PC-9 (cell line): ENCODE results near the gene DSEL.

ENCODE experiments used
- CTCF ChIP-seq: fragments of 200-600 bp; sonication (generic); conservative IDR thresholded peaks from 2 replicates; pipeline ENCODE4 v1.6.1; 2017; ENCODE audit warnings: mixed run types, antibody characterized with exemption, mild to moderate bottlenecking, moderate library complexity
- EZH2 ChIP-seq: fragments of 200-600 bp; sonication (generic); IDR thresholded peaks from 2 replicates; pipeline ENCODE4 v1.8.0; 2017; ENCODE audit warnings: antibody characterized with exemption, low read depth

GRCh38 chr18:67468038-67468437, 48.5 kb downstream of the DSEL start:
- TF ChIP-seq CTCF: no peak
- TF ChIP-seq EZH2: no peak
